GM10266 (cell line): ENCODE results near the gene RALGAPA2.

ENCODE experiments used
- DNase-seq: peaks from one replicate; pipeline ENCODE4 v3.0.0; 2012; ENCODE audit errors: extremely low spot score
- TF ChIP-seq, protein P1 (sequence below): IDR thresholded peaks from 2 replicates; pipeline ENCODE4 v1.5.1; 2012; ENCODE audit warnings: mild to moderate bottlenecking, low read depth; ENCODE audit not compliant: control insufficient read depth, insufficient read depth; ENCODE audit errors: missing control alignments

The RALGAPA2 gene

DNA sequence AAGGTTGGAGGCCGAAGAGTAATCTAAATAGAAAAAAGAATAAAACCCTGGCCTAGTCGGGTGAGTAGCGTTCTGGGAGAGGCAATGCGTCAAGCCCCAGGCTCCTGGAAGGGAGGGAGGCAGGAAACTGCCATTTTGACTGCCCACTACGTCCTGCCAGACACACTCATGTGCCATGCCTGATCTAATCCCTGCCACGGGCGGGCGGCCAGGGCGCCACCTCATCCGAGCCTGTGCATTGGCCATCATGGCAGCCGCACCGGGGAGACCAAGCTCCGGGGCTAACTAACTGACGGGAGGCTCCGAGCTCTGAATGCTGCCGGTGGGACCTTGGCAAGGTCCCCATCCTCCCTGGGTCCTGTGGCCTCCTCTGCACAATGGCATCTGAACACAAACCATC lies 275.8 kb downstream of the RALGAPA2 start:
- TF ChIP-seq, protein P1, sequence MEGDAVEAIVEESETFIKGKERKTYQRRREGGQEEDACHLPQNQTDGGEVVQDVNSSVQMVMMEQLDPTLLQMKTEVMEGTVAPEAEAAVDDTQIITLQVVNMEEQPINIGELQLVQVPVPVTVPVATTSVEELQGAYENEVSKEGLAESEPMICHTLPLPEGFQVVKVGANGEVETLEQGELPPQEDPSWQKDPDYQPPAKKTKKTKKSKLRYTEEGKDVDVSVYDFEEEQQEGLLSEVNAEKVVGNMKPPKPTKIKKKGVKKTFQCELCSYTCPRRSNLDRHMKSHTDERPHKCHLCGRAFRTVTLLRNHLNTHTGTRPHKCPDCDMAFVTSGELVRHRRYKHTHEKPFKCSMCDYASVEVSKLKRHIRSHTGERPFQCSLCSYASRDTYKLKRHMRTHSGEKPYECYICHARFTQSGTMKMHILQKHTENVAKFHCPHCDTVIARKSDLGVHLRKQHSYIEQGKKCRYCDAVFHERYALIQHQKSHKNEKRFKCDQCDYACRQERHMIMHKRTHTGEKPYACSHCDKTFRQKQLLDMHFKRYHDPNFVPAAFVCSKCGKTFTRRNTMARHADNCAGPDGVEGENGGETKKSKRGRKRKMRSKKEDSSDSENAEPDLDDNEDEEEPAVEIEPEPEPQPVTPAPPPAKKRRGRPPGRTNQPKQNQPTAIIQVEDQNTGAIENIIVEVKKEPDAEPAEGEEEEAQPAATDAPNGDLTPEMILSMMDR, result no peak
- DNase-seq, result no peak

DNA sequence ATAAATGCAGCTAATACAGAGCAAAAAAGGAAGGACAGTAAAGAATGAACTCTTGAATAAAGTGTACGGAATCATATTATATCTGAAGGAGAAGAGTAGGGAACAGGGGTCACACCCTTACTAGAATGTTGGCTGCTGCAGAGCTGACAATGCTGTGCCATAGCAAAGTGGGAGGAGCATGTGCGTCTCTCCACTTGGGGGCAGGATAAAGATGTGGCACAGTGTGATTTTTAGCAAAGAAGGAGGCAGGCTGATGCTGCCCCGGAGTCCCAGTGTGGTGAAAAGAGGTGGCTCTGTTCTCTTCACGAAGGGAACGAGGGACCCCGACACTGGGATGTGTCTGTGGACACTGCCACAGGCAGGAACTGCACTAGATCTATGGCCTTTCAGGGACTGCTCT lies 277.0 kb downstream of the RALGAPA2 start:
- DNase-seq, result no peak
- TF ChIP-seq, protein P1, result no peak

DNA sequence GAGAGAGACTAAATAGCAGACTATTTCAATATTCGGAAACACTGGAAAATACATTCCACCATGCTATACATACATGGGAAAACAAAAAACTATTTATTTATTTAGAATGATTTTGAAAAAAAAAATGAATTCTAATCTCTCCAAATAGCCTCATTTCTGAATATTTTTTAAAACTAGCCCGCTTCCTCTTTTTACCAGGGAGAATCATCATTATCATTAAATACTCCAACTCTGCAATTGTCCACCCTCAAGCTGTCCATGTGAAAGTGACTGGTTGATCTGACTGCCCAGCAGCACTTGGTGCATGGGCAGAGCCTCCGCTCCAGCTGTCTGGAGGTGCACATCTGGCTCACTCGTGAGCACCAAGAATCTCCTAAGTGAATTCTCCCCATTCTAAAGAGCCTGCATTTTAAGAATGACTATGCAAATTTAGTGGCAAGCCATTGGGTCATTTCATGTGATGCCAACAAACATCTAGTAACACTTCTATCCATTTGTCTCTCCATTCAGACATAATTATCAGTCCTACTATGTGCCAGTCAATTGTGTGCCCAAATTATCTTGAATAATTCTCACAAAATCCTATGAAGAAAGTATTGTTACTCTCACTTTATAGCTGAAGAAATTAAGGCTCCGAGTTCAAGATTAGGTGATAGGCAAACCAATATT lies 279.7 kb downstream of the RALGAPA2 start:
- TF ChIP-seq, protein P1, result no peak
- DNase-seq, result no peak

DNA sequence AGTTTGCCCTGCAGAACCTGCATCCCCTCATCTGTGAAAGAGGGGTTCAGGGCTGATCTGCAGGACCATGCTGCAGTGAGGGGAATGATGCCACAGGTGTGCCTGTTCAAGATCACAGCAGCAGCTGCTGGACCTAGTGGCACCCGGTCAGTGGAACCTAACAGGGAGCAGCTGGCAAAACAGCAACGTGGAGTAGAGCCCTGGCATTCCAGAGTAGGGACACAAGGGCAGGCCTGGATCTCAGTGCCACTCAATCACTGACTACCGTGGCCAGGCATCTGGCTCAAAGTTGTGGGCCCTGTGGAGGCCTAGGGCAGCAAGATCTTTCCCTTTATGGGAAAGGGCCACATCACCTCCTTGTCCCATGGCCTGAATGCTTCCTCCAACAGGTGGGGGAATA lies 282.4 kb downstream of the RALGAPA2 start:
- no peak for DNase-seq
- TF ChIP-seq, protein P1, result no peak

DNA sequence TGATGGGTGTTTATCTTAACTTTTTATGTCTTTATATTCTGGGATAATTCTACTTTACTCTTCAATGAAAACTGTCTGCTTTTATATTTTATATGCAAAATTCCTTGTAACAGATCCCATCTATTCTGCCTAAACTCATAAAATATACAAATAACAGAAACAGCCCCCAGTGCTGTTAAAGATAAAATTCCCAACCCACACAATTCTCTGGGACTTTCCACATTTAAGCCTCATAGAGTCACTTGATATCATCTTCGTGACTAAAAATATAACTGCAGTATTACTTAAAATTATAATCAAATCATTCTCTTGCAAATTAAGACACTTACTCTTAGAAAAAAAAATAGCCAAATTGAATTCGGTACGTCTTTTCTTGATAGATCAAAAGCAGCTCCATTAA lies 284.4 kb downstream of the RALGAPA2 start:
- DNase-seq, result no peak
- TF ChIP-seq, protein P1, result no peak

DNA sequence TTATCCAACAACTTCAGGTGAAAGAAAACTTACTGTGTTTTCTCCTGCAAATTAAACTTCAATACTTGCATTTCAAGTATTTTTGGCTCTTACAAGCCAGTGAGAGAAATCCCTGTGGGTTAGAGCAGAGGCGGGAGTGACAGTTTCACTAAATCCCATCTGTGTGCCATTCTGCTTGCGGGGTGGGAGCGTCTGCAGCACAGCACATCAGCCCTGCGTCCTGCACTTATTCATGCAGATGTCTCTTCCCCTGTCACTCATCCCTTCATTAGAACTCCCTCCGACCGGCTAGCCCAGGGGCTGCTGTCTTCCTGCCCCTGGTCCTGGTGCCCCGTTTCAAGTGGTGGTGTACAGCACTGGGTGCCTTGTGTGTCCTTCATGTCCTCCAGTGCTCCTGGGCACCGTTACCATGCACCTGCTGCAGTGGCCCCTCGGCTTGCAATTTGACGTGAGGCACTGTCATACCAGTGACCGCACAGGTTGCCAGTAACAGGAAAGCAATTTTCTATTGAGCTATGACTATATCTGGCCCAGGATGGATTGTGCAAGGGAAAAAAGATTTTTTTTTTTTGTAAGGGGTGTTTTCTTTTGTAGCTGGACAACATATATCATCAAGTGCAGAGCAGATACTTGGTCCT lies 285.1 kb downstream of the RALGAPA2 start:
- TF ChIP-seq, protein P1, result no peak
- no peak for DNase-seq

DNA sequence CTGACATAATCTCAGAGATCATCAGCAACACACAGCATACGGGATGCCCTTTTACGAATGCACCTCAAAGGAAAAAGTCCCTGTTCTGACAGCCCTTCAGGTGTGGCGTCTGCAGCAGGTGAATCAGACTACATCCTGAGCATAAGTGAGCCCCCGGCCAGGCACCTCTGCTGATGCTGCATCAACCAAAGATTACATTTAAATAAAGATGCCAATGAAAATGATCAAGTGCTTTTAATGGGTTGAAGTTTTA lies 285.9 kb downstream of the RALGAPA2 start:
- DNase-seq, result no peak
- TF ChIP-seq, protein P1, result no peak
